Bone marrow (tissue), 2 donors: Measurements from ENCODE around the gene ME2.
"Not testable (repeated sequence)": the region's sequence is repeated elsewhere in the genome, so short reads cannot be mapped to it uniquely, and the experiment has no call there.

Experiments used
- DNase-seq, 2 donors: peaks; one replicate each; lab custom pipeline; 2025; lab: John Stamatoyannopoulos, UW

ME2 gene

DNA sequence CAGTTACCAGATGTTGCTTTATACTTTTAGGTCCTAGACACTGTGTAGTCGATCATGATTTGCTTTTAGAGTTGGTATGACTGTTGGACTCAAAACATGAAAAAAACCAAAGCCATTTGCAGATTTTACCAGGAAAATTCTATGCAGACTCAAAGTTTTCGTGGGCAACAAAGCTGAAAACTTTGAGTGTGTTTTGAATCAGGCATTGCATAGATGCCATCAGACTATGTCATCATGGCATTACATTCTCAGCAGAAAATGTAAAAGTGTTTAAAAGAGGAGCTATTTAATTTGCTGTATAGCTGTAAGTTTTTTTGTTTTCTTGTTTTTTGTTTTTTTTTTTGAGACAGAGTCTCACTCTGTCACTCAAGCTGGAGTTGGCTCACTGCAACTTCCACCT lies 45.5 kb downstream of the ME2 start:
- no peak for DNase-seq

DNA sequence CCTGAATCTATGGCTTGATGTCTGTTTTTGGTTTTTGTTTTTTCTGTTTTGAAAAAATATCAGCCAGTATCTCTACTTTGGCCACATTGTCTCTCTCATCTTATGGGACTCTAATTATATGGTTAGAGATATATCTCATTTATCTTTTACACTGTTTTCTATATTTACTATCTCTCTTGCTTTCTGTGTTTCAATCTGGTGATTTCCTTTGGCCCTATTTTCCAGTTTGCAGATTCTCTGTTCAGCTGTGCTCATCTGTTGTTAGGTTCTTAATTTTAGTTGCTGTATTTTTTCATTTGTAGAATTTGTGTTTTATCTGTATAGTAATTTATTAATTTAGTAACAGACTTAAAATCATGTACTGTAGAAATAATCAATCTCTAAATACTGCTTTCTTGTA lies 47.6 kb downstream of the ME2 start:
- DNase-seq = no peak

DNA sequence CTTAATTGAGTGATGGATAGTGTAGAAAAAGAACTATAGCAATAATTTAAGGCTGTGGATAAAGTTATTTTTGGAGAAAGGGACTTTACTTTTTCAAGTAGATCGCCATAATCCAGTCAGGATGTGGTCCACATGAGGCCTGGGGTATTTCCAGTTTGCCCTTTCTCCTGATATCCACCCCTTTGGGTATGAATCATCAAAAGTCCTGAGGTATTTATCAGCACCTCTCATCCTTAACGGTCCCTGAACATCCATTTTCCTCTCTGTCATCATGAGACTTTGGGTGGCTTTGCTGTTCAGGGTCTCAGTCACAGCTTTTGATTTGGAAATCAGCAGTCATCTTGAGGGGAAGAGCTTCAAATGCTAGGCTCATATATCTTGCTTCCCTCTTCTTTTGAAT lies 49.6 kb downstream of the ME2 start:
- DNase-seq = no peak

DNA sequence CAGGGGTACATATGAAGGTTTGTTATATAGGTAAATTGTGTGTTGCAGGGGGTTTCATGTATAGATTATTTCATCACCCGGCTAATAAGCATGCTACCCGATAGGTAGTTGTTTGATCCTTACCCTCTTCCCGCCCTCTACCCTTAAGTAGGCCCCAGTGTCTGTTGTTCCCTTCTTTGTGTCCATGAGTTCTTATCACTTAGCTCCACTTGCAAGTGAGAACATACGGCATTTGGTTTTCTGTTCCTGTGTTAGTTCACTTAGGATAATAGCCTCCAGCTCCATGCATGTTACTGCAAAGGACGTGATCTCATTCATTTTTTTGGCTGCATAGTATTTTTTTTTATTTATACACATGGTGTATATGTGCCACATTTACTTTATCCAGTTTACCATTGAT lies 54.8 kb downstream of the ME2 start:
- DNase-seq = no peak

DNA sequence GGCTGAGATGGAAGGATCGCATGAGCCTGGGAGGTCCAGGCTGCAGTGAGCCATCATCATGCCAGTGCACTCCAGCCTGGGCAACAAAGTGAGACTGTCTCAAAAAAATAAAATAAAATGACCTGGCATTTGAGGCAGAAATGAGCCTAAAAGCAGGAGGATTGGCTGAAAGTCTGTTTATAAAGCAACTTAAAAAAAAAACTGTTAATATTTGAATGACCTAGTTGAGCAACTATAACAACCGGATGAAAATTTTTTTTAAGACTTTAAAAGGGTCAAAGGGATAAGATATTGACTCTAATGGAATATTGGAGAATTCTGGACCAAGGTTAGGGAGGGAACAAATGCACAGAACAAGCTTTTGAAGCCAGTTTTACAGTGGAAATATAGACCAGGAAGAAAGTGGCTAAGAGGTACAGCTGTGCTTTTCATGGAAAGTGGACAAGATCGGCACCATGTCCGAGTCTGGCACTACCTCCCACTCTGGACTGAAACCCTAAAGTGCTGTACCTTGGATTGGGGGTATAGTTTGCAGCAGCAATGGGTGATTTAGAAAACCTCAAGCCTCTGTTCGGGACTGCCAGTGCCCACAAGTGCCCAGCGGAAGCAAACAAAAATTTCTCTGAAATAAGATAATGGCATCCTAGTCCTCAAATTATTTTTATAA lies 55.8 kb downstream of the ME2 start:
- DNase-seq = no peak

DNA sequence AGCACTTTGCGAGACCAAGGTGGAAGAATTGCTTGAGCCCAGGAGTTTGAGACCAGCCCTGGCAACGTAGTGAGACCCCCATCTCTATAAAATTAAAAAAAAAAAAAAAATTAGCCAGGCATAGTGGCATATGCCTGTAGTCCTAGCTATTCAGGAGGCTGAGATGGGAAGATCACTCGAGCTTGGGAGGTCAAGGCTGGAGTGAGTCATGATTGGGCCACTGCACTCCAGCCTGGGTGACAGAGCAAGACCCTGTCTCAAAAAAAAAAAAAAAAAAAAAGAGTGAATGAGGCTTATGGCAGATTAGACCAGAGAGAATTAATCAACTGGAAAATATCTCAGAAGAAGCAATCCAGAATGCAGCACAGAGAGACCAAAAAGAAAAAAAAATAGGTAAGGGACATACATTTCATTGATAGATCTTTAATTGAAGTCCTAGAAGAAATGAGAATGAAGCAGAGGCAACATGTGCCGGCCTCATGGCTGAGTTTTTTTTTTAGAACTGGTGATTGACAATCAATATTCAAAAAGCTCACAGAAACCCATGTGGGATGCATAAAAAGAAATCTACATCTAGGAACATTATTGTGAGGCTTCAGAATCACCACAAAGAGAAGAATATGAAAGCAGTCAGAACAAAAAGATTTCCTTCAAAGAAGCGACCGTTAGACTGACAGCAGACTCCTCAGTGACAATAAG lies 56.7 kb downstream of the ME2 start:
- DNase-seq = no peak

DNA sequence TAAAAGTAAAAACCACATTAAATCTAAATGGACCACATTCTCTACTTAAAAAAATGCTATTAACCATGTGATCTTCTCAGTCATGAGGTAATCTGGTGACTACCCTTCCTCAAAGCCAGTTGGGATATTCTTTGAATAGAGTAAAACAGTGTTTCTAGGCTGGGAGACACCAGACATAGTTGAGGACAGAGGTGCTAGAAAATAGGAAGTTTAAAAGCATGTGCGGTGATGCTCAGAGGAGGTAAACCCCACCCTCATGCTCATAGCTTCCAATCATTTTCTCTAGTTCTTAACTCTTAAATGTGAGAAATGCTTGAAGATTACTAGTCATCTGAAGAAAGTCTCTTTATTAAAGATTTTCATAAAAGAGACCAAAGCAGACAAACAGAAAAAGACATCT lies 58.3 kb downstream of the ME2 start:
- DNase-seq = no peak

DNA sequence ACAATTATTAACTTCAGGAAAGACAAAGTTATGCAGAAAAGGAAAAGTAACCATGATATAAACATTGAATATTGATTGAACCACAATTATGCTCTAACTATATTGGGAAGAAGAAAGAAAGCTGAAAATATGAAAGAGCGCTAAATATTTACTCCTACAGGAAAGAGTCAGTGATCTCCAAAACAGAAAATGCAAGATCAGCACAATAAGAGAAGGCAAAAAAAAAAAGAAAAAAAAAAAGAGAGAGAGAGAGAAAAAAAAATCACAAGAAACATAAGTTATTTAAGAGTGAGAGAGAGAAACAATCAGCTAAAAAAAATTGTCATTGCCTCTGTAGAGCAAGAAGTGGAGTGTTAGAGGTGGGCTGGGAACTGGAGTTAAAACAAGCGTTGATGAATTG lies 60.0 kb downstream of the ME2 start:
- no peak for DNase-seq

DNA sequence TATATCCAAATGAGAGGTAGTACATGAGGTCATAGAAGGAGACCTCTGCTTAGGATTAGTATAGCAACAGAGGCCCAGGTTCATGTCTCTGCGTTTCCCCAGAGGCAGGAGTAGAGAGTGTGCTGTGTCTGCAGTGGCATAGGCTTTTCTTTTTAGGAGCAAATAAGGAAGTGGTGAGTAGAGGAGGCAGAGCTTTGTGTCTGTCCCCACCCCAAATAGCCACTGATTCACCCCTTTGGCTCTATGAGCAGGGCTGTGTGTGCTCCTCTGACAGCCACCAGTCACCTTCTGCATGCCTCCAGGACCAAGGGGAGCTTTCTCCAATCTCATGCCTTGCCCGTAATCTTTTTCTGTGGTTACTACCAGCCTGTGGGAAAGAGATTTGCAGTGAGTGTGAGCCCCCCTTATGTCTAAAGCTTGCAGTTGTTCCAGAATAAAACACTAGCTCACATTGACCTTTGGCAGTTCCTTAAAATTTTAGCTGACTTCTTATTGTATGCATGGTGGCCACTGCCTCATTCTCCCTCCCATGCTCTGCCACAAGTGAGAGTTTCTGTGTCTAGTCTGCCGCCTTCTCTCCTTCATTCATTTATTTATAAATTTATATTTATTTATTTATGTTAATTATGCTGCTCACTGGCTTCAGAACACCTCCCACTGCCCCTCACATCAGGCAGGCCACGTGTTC lies 65.5 kb downstream of the ME2 start:
- DNase-seq = peak in 1 of 2 donors; percentile 14

DNA sequence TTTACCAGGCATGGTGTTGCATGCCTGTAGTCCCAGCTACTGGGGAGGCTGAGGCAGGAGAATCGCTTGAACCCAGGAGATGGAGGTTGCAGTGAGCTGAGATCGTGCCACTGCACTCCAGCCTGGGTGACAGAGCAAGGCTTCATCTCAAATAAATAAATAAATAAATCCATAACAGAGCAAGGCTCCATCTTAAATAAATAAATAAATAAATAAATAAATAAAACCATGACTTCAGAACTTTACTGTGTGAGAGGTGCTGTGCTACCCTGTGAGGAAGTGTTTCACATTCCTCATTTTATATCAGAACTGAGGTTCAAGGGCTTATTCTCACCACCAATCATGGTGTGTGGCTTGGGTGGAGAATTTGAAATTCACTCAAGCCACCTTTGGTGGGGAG lies 67.0 kb downstream of the ME2 start:
- DNase-seq = not testable (repeated sequence)

DNA sequence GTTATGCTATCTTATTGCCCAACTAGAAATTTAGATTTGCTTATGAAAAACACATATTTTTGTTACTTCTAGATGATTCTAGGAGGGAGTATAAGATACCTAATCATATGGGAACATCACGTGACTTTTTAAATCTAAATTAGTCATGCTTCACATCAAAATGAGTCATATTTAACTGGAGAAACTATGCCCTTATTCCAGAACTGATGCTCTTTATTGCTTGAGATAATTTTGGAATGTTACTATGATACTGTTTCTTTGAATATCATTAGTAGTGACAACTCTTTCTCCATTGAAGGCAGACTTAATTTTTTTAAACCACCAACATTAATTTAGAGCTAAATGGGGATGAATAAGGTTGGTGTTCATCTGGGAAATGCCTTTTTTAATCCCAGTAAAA lies 69.0 kb downstream of the ME2 start:
- DNase-seq = no peak

DNA sequence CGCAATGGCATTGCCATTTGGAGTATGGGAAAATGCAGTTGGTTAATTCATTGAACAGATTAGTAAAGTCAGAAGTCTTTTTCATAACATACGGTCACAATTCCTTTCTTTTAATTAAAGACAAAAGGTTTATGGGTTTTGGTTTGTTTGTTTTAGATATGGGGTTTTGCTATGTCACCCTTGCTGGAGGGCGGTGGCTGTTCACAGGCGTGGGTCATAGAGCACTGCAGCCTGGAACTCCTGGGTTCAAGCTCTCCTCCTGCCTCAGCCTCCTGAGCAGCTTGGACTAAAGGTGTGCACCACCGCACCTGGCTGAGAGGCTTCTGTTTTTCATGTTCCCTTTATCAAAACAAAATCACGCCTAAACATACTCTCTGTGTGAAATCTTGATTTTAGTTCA lies 70.3 kb downstream of the ME2 start:
- DNase-seq = no peak

DNA sequence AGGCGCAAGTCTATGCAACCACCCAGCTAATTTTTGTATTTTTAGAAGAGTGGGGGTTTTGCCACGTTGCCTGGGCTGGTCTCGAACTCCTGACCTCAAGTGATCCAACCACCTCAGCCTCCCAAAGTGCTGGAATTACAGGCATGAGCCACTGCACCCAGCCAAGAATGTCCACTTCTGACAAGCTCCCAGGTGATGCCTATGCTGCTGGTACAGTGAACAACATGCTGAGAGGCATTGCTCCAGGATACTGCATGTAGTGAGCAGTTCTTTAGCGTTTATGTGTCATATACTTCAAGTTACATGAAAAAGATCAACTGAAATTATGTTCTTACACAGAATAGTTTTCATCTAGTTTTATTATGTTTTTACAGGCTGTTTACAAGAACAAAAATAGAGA lies 71.7 kb downstream of the ME2 start:
- no peak for DNase-seq

DNA sequence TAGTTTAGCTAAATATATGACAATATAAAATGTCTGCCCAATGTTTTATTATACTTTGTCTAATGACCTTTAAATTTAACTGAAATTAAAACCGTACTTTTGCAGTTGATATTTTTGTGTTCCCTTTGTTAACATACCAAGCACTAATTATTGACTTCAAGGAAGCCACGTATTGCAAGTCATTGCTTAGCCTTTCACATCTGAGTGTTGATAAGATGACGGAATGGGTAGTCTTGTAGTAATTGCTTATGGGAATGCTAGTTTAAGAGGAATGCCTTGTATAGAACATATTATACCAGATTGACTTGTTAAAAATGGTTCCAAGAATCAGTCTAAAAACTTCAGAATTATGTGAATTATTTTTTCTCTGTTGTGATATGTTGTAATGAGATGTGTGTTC lies 74.9 kb downstream of the ME2 start:
- no peak for DNase-seq

DNA sequence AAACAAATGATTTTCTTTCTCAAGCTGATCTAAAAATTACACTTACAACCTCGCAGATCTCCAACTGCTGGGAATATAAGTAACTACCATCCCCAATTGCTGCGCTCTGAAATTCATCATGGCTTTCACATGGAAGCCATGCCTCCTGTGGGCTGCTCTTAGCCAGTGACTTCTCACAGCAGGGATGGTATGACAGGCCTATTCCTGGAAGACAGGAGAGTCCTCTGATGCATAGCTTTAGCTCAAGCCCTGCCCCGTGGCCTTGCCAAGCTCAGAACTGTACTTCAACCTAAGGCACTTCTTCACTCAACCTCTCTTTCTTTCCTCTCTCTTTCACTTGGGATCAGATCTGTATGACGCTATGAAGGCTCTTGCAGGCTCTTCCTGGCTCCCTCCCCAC lies 76.3 kb downstream of the ME2 start:
- no peak for DNase-seq

DNA sequence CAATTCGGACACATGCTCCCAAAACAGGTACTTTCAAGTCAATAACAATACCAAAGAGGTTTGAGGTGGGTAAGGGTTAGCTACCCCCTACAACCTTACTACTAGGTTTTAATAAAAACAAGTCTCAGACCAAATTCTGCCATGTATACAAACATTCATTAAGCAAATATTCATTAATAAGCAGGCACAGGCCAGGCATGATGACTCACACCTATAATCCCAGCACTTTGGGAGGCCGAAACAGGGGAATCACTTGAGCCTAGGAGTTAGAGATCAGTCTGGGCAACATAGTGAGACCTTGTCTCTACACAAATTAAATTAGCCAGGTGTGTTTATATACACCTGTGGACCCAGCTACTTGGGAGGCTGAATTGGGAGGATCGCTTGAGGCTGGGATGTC lies 77.2 kb downstream of the ME2 start:
- DNase-seq = no peak

DNA sequence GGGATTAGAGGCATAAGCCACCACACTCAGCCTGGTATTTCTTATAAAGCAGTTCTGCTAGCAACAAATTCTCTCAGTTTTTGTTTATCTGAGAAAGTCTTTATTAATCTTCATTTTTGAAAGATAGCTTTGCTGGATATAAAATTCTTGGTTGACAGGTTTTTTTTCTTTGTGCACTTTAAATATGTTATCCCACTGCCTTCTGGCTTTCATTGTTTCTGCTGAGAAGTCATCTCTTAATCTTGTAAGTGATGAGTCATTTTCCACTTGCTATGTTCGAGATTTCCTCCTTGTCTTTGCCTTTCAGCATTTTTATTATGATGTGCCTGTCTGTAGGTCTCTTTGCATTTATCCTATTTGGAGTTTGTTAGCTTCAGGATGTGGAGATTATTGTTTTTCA lies 83.1 kb downstream of the ME2 start:
- no peak for DNase-seq

DNA sequence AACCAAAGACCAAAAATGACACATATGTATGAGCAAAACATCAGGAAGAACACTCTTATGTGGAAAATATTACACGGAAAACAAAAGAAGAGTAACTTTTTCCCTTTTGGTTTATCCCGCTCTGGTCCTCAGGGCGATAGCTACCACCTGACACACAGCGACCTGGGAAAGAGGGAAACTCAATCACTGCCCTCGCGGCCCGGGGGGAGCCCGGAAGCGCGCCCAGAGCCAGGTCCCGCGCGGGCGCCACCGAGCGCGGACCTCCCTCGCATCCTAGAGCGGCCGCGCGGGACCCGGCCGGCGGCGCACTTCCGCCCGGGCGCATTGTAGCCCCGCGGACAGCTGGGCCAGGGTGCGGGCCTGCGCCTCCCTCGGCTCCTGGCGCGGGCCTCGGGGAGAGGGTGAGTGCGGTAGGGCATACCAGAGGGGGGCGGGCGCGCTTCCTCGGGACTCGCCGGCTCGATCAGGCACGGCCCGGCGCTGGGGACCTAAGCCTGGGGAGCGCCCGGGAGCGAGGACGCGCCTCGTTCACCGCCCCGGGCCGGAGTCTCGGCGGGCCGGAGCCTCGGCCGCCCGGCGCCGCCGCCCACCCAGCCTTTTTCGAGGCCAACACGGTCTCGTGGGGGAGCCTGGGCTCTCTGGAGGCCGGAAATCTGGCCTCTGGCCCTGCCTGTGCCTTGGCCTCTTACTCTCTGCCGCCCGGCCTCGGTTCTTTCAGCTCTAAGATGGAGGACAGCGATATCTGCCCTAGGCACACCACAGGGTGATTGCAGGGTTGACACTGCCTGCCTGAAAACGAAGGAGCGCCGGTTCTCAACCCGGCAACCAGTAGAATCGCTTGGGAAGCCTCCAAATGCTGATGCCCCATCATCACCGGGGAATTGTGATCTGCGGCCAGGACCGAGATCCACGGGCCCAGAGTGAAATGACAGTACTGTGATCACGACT lies 89.1 kb downstream of the ME2 start, which contains the start of gene ELAC1:
TSS of gene ELAC1 (plus strand) at position 327 of the 948 bp plus-strand sequence. CDS start 6,365 bp downstream, outside the sequence.
- DNase-seq = peak; percentile 26 to 76

DNA sequence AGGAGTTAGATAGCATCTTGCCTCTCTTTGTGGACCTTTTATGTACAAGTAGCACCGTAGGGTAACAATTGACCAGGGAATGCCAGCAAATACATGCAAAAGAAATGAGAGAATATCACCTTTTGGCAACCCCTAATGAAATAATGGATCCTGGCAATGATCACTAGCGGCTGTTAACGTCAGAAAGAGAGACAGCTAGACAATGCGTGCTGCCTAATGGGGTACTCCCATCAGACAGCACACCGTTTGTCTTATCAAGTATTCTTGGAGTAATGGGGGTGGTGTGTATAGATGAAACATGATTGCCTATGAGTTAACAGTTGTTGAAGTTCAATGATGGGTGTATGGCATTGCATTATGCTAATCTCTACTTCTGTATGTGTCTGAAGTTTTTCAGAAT lies 90.5 kb downstream of the ME2 start:
- DNase-seq = no peak

DNA sequence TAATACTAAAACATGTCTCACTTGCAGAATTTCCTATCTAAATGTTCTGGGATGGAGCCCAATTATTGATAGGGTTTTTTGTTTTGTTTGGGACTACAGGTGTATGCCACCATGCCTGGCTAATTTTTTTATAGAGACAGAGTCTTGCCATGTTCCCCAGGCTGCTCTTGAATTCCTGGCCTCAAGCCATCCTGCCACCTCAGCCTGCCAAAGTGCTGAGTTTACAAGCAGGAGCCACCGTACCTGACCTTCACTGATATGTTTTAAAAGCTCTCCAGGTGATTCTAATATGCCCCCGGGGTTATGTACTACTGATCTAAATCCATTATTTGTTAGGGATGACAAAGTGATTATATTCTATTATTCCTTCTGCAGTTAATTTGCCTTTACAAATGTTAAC lies 91.1 kb downstream of the ME2 start:
- DNase-seq = no peak

DNA sequence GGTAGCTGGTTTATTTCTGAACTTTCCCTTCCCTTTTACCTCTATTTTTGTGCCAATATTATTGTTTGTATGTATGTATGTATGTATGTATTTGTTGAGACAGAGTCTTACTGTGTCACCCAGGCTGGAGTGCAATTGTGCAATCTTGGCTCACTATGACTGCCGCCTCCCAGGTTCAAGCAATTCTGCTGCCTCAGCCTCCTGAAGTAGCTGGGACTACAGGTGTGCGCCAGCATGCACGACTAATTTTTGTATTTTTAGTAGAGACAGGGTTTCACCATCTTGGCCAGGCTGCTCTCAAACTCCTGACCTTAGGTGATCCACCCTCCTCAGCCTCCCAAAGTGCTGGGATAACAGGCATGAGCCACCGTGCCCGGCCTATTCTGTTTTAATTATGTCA lies 93.5 kb downstream of the ME2 start:
- DNase-seq = not testable (repeated sequence)
